ENCODE measurements around the gene C12orf54. TPM values are rescaled to one million over a fixed set of nuclear protein-coding genes. Genes with fewer than 3 reads are reported as not detected.

C12orf54 gene
- total and polyA plus RNA-seq, 10 of the 15 experiments (the other 5 are each of a cell fraction or from before 2014, with no cell fraction given), result 0.79 to 7.8 (median 4.2) TPM

DNA sequence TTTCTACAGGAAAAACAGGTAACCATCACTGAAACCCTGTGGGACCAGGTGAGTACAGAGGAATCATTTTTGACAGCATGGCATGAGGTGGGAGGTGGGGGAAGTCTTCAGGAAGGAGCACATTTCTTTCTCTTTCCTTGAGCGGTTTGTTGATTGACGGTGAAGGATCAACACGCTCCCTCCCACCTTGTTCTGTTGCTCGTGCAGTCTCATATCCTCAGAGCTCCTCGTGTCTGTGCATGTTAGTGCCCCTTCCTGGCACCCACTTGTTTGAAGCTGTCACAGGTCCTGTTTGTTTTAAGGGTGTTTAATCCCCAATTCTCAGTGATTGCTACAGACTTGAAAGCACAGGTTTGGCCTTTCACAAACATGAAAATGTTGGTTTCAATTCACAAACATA lies 4.4 kb downstream of the C12orf54 start (continued):
- TF ChIP-seq REST (IDR thresholded peaks at IDR 0.05; ENCODE audit: low read depth, low read length) (no peak), ASH2L (IDR thresholded peaks at IDR 0.05; ENCODE audit: borderline replicate concordance, low read depth) (no peak), RUNX3 (IDR thresholded peaks at IDR 0.05; ENCODE audit: low read length) (no peak; the same call in 1 of the 2 replicates), EED (IDR thresholded peaks at IDR 0.05; ENCODE audit: low read depth) (0 out of 2 replicates have a peak, but pooled peaks have one; percentile 29), MEF2B (IDR thresholded peaks at IDR 0.05; ENCODE audit: partially characterized antibody, poor library complexity, severe bottlenecking) (no peak)

DNA sequence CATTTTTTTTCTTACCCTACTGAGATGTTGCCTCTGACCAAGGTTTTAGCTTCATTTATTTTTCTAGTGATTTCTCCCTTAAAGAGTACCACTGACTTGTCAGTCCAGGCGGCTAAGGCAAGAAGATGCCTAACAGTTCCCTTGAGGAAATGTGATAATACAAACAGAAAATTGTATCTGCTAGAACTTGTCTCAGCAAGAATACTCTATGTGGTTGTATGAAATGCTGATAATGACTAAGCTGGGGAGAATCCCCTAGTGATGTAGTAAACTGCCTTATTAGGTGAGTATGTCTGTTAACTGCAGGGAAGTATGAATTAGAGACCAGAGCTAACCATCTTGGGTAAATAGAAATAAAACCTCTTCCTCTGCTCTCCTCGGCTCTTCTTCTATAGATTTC lies 6.7 kb downstream of the C12orf54 start:
- H3K4me3 ChIP-seq, result no peak overlapping the region
- no peaks in the 10 kb centered on the region for H3K9me3 ChIP-seq (replicated peaks; ENCODE audit: control insufficient read depth, insufficient read depth, low read length)
- no peaks in the 10 kb centered on the region for H3K36me3 ChIP-seq (ENCODE audit: control insufficient read depth in 2 of 2, insufficient read depth in 2 of 2, low read length in 1 of 2)
- no peak overlapping the region for H2AFZ ChIP-seq (ENCODE audit: control insufficient read depth, low read depth, low read length)
- CTCF ChIA-PET, result interaction anchor here (0.9 to 1.4 kb wide), 4 partner anchors 9 to 203 kb away, joined by 3 to 4 read pairs (median 3); no protein-coding TSS in a partner anchor
- no peaks in the 10 kb centered on the region for H4K20me1 ChIP-seq (ENCODE audit: control insufficient read depth, insufficient read depth)
- no peaks in the 10 kb centered on the region for H3K79me2 ChIP-seq (ENCODE audit: control insufficient read depth, insufficient read depth, low read length)
- H3K27ac ChIP-seq (ENCODE audit: control insufficient read depth, insufficient read depth), result no peak overlapping the region; the same call in 1 of the 2 replicates
- BruUV-seq (replicated peaks), result no TSS peak
- ATAC-seq, result peak; percentile 97
- 0% methylated on average over 2 of the region's 2 CpGs for WGBS (ENCODE audit: insufficient coverage, insufficient replicate concordance, low lambda C conversion rate, missing lambda C conversion rate)
- in situ Hi-C loops (cut with MboI) (no loop called here), intact Hi-C loops (cut with micrococcal nuclease; ENCODE audit: unreplicated experiment) (no loop called here)
- H3K4me2 ChIP-seq (ENCODE audit: control insufficient read depth, insufficient read depth), result no peak overlapping the region
- H3K27me3 ChIP-seq (replicated peaks in 1 of 2; ENCODE audit: control insufficient read depth in 2 of 2, insufficient read depth in 2 of 2, low read length in 1 of 2), result no peaks in the 10 kb centered on the region
- peak; percentile 45 for DNase-seq (ENCODE audit: low read depth, low spot score)
- POLR2A ChIA-PET, result interaction anchor here (0.7 kb wide), 1 partner anchor 805 kb away, joined by 4 read pairs; no protein-coding TSS in a partner anchor
- RAD21 ChIA-PET (ENCODE audit: unreplicated experiment), result interaction anchor here (0.8 to 2.2 kb wide), 5 partner anchors 22 to 154 kb away, joined by 3 to 6 read pairs (median 3); no protein-coding TSS in a partner anchor
- H3K4me1 ChIP-seq (ENCODE audit: control insufficient read depth, insufficient read depth, low read length), result 0 out of 2 replicates have a peak, but pooled peaks cover 5% of the 10 kb centered on the region
- no peak overlapping the region; the same call in 1 of the 2 replicates for H3K9ac ChIP-seq (ENCODE audit: control insufficient read depth, insufficient read depth, low read length)
- SMC1A ChIA-PET (ENCODE audit: uncharacterized antibody, unreplicated experiment), result interaction anchor here (0.8 to 2.6 kb wide), 12 partner anchors 8 to 318 kb away, joined by 3 to 9 read pairs (median 3); no protein-coding TSS in a partner anchor
- peak; percentile 66 for FAIRE-seq
- TF ChIP-seq CREM (IDR thresholded peaks at IDR 0.05; ENCODE audit: low read depth) (peak; percentile 70), ZBTB11 (CRISPR knock-in tag; IDR thresholded peaks at IDR 0.05) (no peak), SMAD1 (IDR thresholded peaks at IDR 0.05; ENCODE audit: low read depth, partially characterized antibody) (no peak), ZNF207 (IDR thresholded peaks at IDR 0.05; ENCODE audit: borderline replicate concordance) (no peak), PAX8 (IDR thresholded peaks at IDR 0.05) (no peak), IRF4 (IDR thresholded peaks at IDR 0.05; ENCODE audit: low read depth, low read length) (peak; percentile 56), TCF7 (IDR thresholded peaks at IDR 0.05; ENCODE audit: borderline replicate concordance) (no peak), EZH2 (IDR thresholded peaks at IDR 0.05; ENCODE audit: borderline replicate concordance, control insufficient read depth, low read depth, low read length) (no peak), KAT2A (conservative IDR thresholded peaks at IDR 0.05; ENCODE audit: control insufficient read depth, low read depth, low read length) (no peak), WRNIP1 (IDR thresholded peaks at IDR 0.05; ENCODE audit: borderline replicate concordance, low read depth, low read length) (no peak), MEF2A (IDR thresholded peaks at IDR 0.05; ENCODE audit: insufficient read depth, low read depth, low read length) (0 out of 2 replicates have a peak, but pooled peaks have one; percentile 37), CBX5 (IDR thresholded peaks at IDR 0.05; ENCODE audit: low read depth) (peak; percentile 61; the same call in 1 of the 2 replicates)
